Measurements from ENCODE around the gene FEM1B.

The FEM1B gene

GRCh38 chr15:68310804-68311463 is 33.4 kb downstream of the FEM1B start:
- H3K4me1 ChIP-seq (ENCODE audit: insufficient read depth, low read length, severe bottlenecking), result peaks cover 4% of the 10 kb centered on the region
- no peaks in the 10 kb centered on the region for H3F3A ChIP-seq (ENCODE audit: insufficient read depth, low read length)
- TF ChIP-seq CTCF (IDR thresholded peaks at IDR 0.05; ENCODE audit: low read length), result no peak
- TF ChIP-seq EZH2 (IDR thresholded peaks at IDR 0.05; ENCODE audit: borderline replicate concordance, low read length), result no peak
- no peak overlapping the region for H2AFZ ChIP-seq (ENCODE audit: low read length)
- H3K9me3 ChIP-seq (ENCODE audit: low read length), result no peaks in the 10 kb centered on the region
- H3K9ac ChIP-seq (ENCODE audit: low read length), result no peak overlapping the region
- no peaks in the 10 kb centered on the region for H3K79me2 ChIP-seq (ENCODE audit: insufficient read depth, low read length)
- H3K4me2 ChIP-seq (ENCODE audit: low read length), result no peak overlapping the region
- no peak overlapping the region for H3K4me3 ChIP-seq (ENCODE audit: low read depth, low read length, poor library complexity, severe bottlenecking)
- no peaks in the 10 kb centered on the region for H3K9me2 ChIP-seq (ENCODE audit: low read depth, low read length)
- no peaks in the 10 kb centered on the region for H3K27me3 ChIP-seq (ENCODE audit: insufficient read depth, low read length)
- no peaks in the 10 kb centered on the region for H3K36me3 ChIP-seq (ENCODE audit: insufficient read depth, low read length)
- H3K27ac ChIP-seq (ENCODE audit: low read depth, low read length, poor library complexity, severe bottlenecking), result no peak overlapping the region
- H4K20me1 ChIP-seq (ENCODE audit: insufficient read depth, low read length), result no peaks in the 10 kb centered on the region

GRCh38 chr15:68311464-68311835 is 33.9 kb downstream of the FEM1B start:
- H3K79me2 ChIP-seq (ENCODE audit: insufficient read depth, low read length), result no peaks in the 10 kb centered on the region
- H3K27ac ChIP-seq (ENCODE audit: low read depth, low read length, poor library complexity, severe bottlenecking), result no peak overlapping the region
- no peak for TF ChIP-seq CTCF (IDR thresholded peaks at IDR 0.05; ENCODE audit: low read length)
- TF ChIP-seq EZH2 (IDR thresholded peaks at IDR 0.05; ENCODE audit: borderline replicate concordance, low read length), result no peak
- no peaks in the 10 kb centered on the region for H3K36me3 ChIP-seq (ENCODE audit: insufficient read depth, low read length)
- no peaks in the 10 kb centered on the region for H3K9me2 ChIP-seq (ENCODE audit: low read depth, low read length)
- H3K4me3 ChIP-seq (ENCODE audit: low read depth, low read length, poor library complexity, severe bottlenecking), result no peak overlapping the region
- H3F3A ChIP-seq (ENCODE audit: insufficient read depth, low read length), result no peaks in the 10 kb centered on the region
- H4K20me1 ChIP-seq (ENCODE audit: insufficient read depth, low read length), result no peaks in the 10 kb centered on the region
- H3K9me3 ChIP-seq (ENCODE audit: low read length), result no peaks in the 10 kb centered on the region
- H3K27me3 ChIP-seq (ENCODE audit: insufficient read depth, low read length), result no peaks in the 10 kb centered on the region
- peaks cover under 1% of the 10 kb centered on the region for H3K4me1 ChIP-seq (ENCODE audit: insufficient read depth, low read length, severe bottlenecking)
- no peak overlapping the region for H3K9ac ChIP-seq (ENCODE audit: low read length)
- H2AFZ ChIP-seq (ENCODE audit: low read length), result no peak overlapping the region
- H3K4me2 ChIP-seq (ENCODE audit: low read length), result no peak overlapping the region

GRCh38 chr15:68311859-68312557 is 34.5 kb downstream of the FEM1B start:
- Histone ChIP-seq H3K4me1 (ENCODE audit: insufficient read depth, low read length, severe bottlenecking) (no peaks in the 10 kb centered on the region), H3K4me2 (ENCODE audit: low read length) (no peak overlapping the region), H3F3A (ENCODE audit: insufficient read depth, low read length) (no peaks in the 10 kb centered on the region), H3K27me3 (ENCODE audit: insufficient read depth, low read length) (no peaks in the 10 kb centered on the region), H3K9me3 (ENCODE audit: low read length) (no peaks in the 10 kb centered on the region), H3K9me2 (ENCODE audit: low read depth, low read length) (no peaks in the 10 kb centered on the region), H3K79me2 (ENCODE audit: insufficient read depth, low read length) (no peaks in the 10 kb centered on the region), H4K20me1 (ENCODE audit: insufficient read depth, low read length) (no peaks in the 10 kb centered on the region), H3K27ac (ENCODE audit: low read depth, low read length, poor library complexity, severe bottlenecking) (no peak overlapping the region), H2AFZ (ENCODE audit: low read length) (no peak overlapping the region), H3K4me3 (ENCODE audit: low read depth, low read length, poor library complexity, severe bottlenecking) (no peak overlapping the region), H3K9ac (ENCODE audit: low read length) (no peak overlapping the region), H3K36me3 (ENCODE audit: insufficient read depth, low read length) (no peaks in the 10 kb centered on the region)
- TF ChIP-seq EZH2 (IDR thresholded peaks at IDR 0.05; ENCODE audit: borderline replicate concordance, low read length) (no peak), CTCF (IDR thresholded peaks at IDR 0.05; ENCODE audit: low read length) (no peak)

All from OCI-LY1 (cell line).